HCT116 (cell line): Measurements from ENCODE around the gene ATP2C1. TPM values are rescaled to one million over a fixed set of nuclear protein-coding genes. Genes with fewer than 3 reads are reported as not detected.

Source experiments
- ATAC-seq: fragments of 200-7000 bp; cut with Tn5 transposase; 2 replicates; pipeline ENCODE4 v1.9.1; 2020; ENCODE audit warnings: mild to moderate bottlenecking, moderate library complexity
- BruUV-seq: library from RNA; stranded (reverse); fragments of 400-500 nt; replicated peaks from 2 replicates; lab custom pipeline; 2021; lab: Mats Ljungman, UMichigan
- CTCF ChIA-PET: fragments of 300-600 bp; sonication (Branson Sonifier 250); formaldehyde crosslinking; loops from one replicate; lab custom pipeline; 2021; ENCODE audit warnings: antibody characterized with exemption; lab: Charles Lee
- POLR2A ChIA-PET: fragments of 300-600, 350-600 bp; sonication (Branson Sonifier 250); formaldehyde crosslinking; loops from one replicate; lab custom pipeline; 2021; ENCODE audit warnings: antibody characterized with exemption; lab: Charles Lee
- RAD21 ChIA-PET, 2 experiments: fragments of 300-600 bp; sonication (Branson Sonifier 250); formaldehyde crosslinking; loops; one replicate each; lab custom pipeline; 2023; ENCODE audit warnings: low total read pairs in 2 of 2; ENCODE audit not compliant: uncharacterized antibody in 2 of 2, unreplicated experiment in 2 of 2, low non-redundant PET in 1 of 2; lab: Charles Lee
- DNase-seq: peaks from one replicate; pipeline ENCODE4 v3.0.0-alpha.2; 2010; ENCODE audit warnings: low read depth, low spot score
- H2AFZ ChIP-seq: fragments of 200-600 bp; shearing (Covaris generic), sonication (generic); 2 replicates; pipeline ENCODE4 v1.6.1; 2017; ENCODE audit warnings: low read depth, mixed run types, mixed read lengths, antibody characterized with exemption, low read length; ENCODE audit not compliant: poor library complexity, severe bottlenecking
- H3K27ac ChIP-seq: 2 replicates; pipeline ENCODE4 v1.5.1; 2012; ENCODE audit warnings: low read depth, low read length
- H3K27me3 ChIP-seq: fragments of 200-600 bp; sonication (generic); 2 replicates; pipeline ENCODE4 v1.6.1; 2016; ENCODE audit warnings: mixed run types, low read length, mixed read lengths; ENCODE audit not compliant: insufficient read depth
- H3K36me3 ChIP-seq, 2 experiments: fragments of 200-500 bp in 1 of 2; fragments of 200-600 bp in 1 of 2; sonication (Bioruptor generic) in 1 of 2; sonication (generic) in 1 of 2; 2 replicates each; pipeline versions ENCODE4 v1.5.1 to v1.6.1; 2014 to 2016; ENCODE audit warnings: low read length in 2 of 2, inconsistent platforms in 1 of 2, mixed read lengths in 1 of 2, mixed run types in 1 of 2; ENCODE audit not compliant: insufficient read depth in 2 of 2, control insufficient read depth in 1 of 2
- H3K4me1 ChIP-seq, 2 experiments: fragments of 200-600 bp in 1 of 2; sonication (generic) in 1 of 2; 2 replicates each; pipeline versions ENCODE4 v1.5.1 to v1.6.1; 2012 to 2017; ENCODE audit warnings: low read length in 2 of 2, inconsistent platforms in 1 of 2, mild to moderate bottlenecking in 1 of 2, mixed read lengths in 1 of 2, mixed run types in 1 of 2, moderate library complexity in 1 of 2; ENCODE audit not compliant: insufficient read depth in 2 of 2, control insufficient read depth in 1 of 2
- H3K4me2 ChIP-seq: fragments of 200-600 bp; sonication (generic); 2 replicates; pipeline ENCODE4 v1.6.1; 2017; ENCODE audit warnings: mixed run types, low read length, mixed read lengths
- H3K4me3 ChIP-seq, 2 experiments: fragments of 200-600 bp in 1 of 2; sonication (generic) in 1 of 2; replicated peaks in 1 of 2; 2 replicates each; pipeline ENCODE4 v1.5.1; 2011 to 2016; ENCODE audit warnings: low read length in 2 of 2, control low read depth in 1 of 2, low read depth in 1 of 2, mild to moderate bottlenecking in 1 of 2, mixed read lengths in 1 of 2, mixed run types in 1 of 2
- H3K79me2 ChIP-seq: fragments of 200-600 bp; sonication (generic); 2 replicates; pipeline ENCODE4 v1.6.1; 2017; ENCODE audit warnings: mild to moderate bottlenecking, mixed run types, low read length, moderate library complexity, mixed read lengths; ENCODE audit not compliant: insufficient read depth
- H3K9ac ChIP-seq: fragments of 200-600 bp; sonication (generic); 2 replicates; pipeline ENCODE4 v1.6.1; 2016; ENCODE audit warnings: low read length, mixed read lengths
- H3K9me2 ChIP-seq: fragments of 200-600 bp; sonication (generic), shearing (Covaris generic); 2 replicates; pipeline ENCODE4 v1.6.1; 2017; ENCODE audit warnings: mixed run types, mild to moderate bottlenecking, moderate library complexity; ENCODE audit not compliant: insufficient read depth
- H3K9me3 ChIP-seq, 2 experiments: fragments of 200-500 bp in 1 of 2; fragments of 200-600 bp in 1 of 2; sonication (Bioruptor generic) in 1 of 2; sonication (generic) in 1 of 2; 2 replicates each; pipeline ENCODE4 v1.6.1; 2014 to 2017; ENCODE audit warnings: low read length in 2 of 2, mixed read lengths in 2 of 2, inconsistent platforms in 1 of 2, low read depth in 1 of 2, mild to moderate bottlenecking in 1 of 2, mixed run types in 1 of 2, moderate library complexity in 1 of 2; ENCODE audit not compliant: control insufficient read depth in 1 of 2, insufficient read depth in 1 of 2
- H4K20me1 ChIP-seq: fragments of 200-600 bp; sonication (generic), shearing (Covaris generic); 2 replicates; pipeline ENCODE4 v1.6.1; 2017; ENCODE audit warnings: mixed run types, mild to moderate bottlenecking, moderate library complexity; ENCODE audit not compliant: insufficient read depth
- CBX3 ChIP-seq: IDR thresholded peaks from 2 replicates; pipeline ENCODE4 v1.6.1; 2012; ENCODE audit warnings: low read depth
- ELF1 ChIP-seq: IDR thresholded peaks from 2 replicates; pipeline ENCODE4 v1.6.1; 2012; ENCODE audit warnings: low read depth, borderline replicate concordance
- EZH2 ChIP-seq: fragments of 200-600 bp; sonication (generic); IDR thresholded peaks from 2 replicates; pipeline ENCODE4 v1.6.1; 2017; ENCODE audit warnings: antibody characterized with exemption, mixed run types
- FOSL1 ChIP-seq: IDR thresholded peaks from 2 replicates; pipeline ENCODE4 v1.6.1; 2012; ENCODE audit warnings: low read depth
- JUND ChIP-seq: IDR thresholded peaks from 2 replicates; pipeline ENCODE4 v1.6.1; 2012
- POLR2A ChIP-seq: IDR thresholded peaks from 2 replicates; pipeline ENCODE4 v1.7.0; 2011; ENCODE audit warnings: borderline replicate concordance; ENCODE audit not compliant: insufficient read depth, insufficient read length; ENCODE audit errors: extremely low read depth
- POLR2AphosphoS5 ChIP-seq: IDR thresholded peaks from 2 replicates; pipeline ENCODE4 v1.6.1; 2011; ENCODE audit warnings: mild to moderate bottlenecking, low read depth, low read length, moderate library complexity
- RAD21 ChIP-seq: IDR thresholded peaks from 2 replicates; pipeline ENCODE4 v1.6.1; 2012; ENCODE audit warnings: low read depth, mild to moderate bottlenecking
- YY1 ChIP-seq: IDR thresholded peaks from 2 replicates; pipeline ENCODE4 v1.6.1; 2011; ENCODE audit warnings: low read length, low read depth, moderate library complexity, mild to moderate bottlenecking; ENCODE audit not compliant: insufficient replicate concordance; ENCODE audit errors: extremely low read depth
- ZFX ChIP-seq: fragments of 450-650 bp; IDR thresholded peaks from 2 replicates; pipeline ENCODE4 v1.6.1; 2017
- ZNF274 ChIP-seq: fragments of 200-500 bp; sonication (Bioruptor generic); IDR thresholded peaks from 2 replicates; pipeline ENCODE4 v1.6.1; 2014; ENCODE audit warnings: mild to moderate bottlenecking, low read depth, low read length, inconsistent platforms
- intact Hi-C: fragments of 100-400 bp; cut with micrococcal nuclease; formaldehyde crosslinking; loops from 2 replicates; pipeline ENCODE4 v1.10.0; 2022
- total RNA-seq: library from RNA; stranded (reverse); gene quantifications from one replicate; pipeline ENCODE4 v1.2.1, GENCODE V29; 2021; ENCODE audit not compliant: unreplicated experiment
- TF ChIP-seq, protein P1 (sequence below): IDR thresholded peaks from 2 replicates; pipeline ENCODE4 v1.6.1; 2012
- TF ChIP-seq, protein P2 (sequence below): IDR thresholded peaks from 2 replicates; pipeline ENCODE4 v1.6.1; 2012; ENCODE audit warnings: low read depth
- TF ChIP-seq, protein P3 (sequence below): IDR thresholded peaks from 2 replicates; pipeline ENCODE4 v1.6.1; 2012

The ATP2C1 gene
- total RNA-seq, 1 experiment from 2014 or later, result 69.1 TPM

DNA sequence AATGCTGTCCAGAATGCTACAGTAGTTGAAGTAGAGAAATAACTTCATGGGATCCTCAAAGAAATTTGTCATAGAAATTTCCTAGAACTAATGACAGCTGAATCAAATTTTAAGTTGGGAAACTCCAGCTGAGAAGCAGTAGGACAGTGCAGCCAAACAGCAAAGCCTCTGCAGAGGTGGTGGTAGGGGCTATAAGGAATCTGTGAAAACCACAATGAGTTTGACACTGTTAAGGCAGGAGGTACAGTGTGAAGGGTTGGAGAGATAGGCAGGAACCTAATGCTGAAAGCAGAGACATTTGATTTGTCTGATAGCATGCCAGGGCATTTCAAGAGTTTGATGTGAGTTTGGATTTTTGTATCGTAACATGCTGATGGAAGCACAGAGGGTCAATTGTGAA lies 110.7 kb downstream of the ATP2C1 start:
- BruUV-seq, result no TSS peak
- Histone ChIP-seq H3K27me3 (no peaks in the 10 kb centered on the region), H3K9me3 (no peaks in the 10 kb centered on the region), H3K27ac (no peak overlapping the region), H3K9me2 (no peaks in the 10 kb centered on the region), H3K79me2 (no peaks in the 10 kb centered on the region), H4K20me1 (no peaks in the 10 kb centered on the region), H3K9ac (no peak overlapping the region), H3K36me3 (peaks cover under 1 to 10% of the 10 kb centered on the region in 2 experiments; a peak in 2 of 4 replicates), H2AFZ (no peak overlapping the region), H3K4me3 (no peak overlapping the region)
- intact Hi-C loops, result no loop called here
- CTCF ChIA-PET, result no interaction called here
- no peak for ATAC-seq
- TF ChIP-seq POLR2A, result no peak
- TF ChIP-seq JUND, result no peak
- TF ChIP-seq POLR2AphosphoS5, result no peak
- TF ChIP-seq RAD21, result no peak
- TF ChIP-seq, protein P1, sequence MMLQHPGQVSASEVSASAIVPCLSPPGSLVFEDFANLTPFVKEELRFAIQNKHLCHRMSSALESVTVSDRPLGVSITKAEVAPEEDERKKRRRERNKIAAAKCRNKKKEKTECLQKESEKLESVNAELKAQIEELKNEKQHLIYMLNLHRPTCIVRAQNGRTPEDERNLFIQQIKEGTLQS, result no peak
- TF ChIP-seq, protein P2, sequence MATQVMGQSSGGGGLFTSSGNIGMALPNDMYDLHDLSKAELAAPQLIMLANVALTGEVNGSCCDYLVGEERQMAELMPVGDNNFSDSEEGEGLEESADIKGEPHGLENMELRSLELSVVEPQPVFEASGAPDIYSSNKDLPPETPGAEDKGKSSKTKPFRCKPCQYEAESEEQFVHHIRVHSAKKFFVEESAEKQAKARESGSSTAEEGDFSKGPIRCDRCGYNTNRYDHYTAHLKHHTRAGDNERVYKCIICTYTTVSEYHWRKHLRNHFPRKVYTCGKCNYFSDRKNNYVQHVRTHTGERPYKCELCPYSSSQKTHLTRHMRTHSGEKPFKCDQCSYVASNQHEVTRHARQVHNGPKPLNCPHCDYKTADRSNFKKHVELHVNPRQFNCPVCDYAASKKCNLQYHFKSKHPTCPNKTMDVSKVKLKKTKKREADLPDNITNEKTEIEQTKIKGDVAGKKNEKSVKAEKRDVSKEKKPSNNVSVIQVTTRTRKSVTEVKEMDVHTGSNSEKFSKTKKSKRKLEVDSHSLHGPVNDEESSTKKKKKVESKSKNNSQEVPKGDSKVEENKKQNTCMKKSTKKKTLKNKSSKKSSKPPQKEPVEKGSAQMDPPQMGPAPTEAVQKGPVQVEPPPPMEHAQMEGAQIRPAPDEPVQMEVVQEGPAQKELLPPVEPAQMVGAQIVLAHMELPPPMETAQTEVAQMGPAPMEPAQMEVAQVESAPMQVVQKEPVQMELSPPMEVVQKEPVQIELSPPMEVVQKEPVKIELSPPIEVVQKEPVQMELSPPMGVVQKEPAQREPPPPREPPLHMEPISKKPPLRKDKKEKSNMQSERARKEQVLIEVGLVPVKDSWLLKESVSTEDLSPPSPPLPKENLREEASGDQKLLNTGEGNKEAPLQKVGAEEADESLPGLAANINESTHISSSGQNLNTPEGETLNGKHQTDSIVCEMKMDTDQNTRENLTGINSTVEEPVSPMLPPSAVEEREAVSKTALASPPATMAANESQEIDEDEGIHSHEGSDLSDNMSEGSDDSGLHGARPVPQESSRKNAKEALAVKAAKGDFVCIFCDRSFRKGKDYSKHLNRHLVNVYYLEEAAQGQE, result no peak
- TF ChIP-seq, all 23 proteins: peak for 0
- no peak overlapping the region for H3K4me2 ChIP-seq
- no peaks in the 10 kb centered on the region for H3K4me1 ChIP-seq
- POLR2A ChIA-PET, result no interaction called here
- DNase-seq, result no peak
- RAD21 ChIA-PET, result no interaction called here

DNA sequence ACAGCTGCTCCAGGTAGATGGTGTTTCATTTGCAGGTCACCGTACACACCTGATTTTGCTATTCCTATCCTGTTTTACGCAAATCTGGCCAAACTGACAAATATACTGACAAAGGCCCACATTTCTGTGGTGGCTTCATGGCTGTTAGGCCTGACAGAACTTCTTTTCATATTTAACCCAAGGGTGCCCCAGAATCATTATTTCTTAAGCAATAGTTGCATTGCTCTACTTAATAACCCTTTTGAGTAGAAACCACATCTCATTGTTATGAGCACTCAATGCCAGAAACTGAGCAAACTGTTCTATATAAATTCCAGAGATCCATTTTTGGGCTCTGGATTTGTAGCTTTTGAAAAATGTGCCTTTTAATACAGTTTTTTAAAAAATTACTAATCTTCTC lies 113.4 kb downstream of the ATP2C1 start:
- Histone ChIP-seq H2AFZ (no peak overlapping the region), H3K9me2 (no peaks in the 10 kb centered on the region), H3K4me2 (no peak overlapping the region), H3K4me3 (no peak overlapping the region), H3K36me3 (peaks cover 0 to 6% of the 10 kb centered on the region in 2 experiments; a peak in 2 of 4 replicates), H3K27me3 (no peaks in the 10 kb centered on the region), H3K9me3 (no peaks in the 10 kb centered on the region), H3K4me1 (no peaks in the 10 kb centered on the region), H3K79me2 (no peaks in the 10 kb centered on the region), H3K9ac (no peak overlapping the region), H4K20me1 (no peaks in the 10 kb centered on the region), H3K27ac (no peak overlapping the region)
- no peak for ATAC-seq
- ChIA-PET POLR2A (no interaction called here), RAD21 (no interaction called here), CTCF (no interaction called here)
- no TSS peak for BruUV-seq
- intact Hi-C loops, result no loop called here
- DNase-seq, result no peak
- TF ChIP-seq, protein P3, sequence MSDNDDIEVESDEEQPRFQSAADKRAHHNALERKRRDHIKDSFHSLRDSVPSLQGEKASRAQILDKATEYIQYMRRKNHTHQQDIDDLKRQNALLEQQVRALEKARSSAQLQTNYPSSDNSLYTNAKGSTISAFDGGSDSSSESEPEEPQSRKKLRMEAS, result no peak
- TF ChIP-seq ZNF274, result no peak
- TF ChIP-seq YY1, result no peak
- no peak for TF ChIP-seq ELF1
- TF ChIP-seq EZH2, result no peak
- no peak for TF ChIP-seq ZFX
- TF ChIP-seq, protein P2, result no peak
- no peak for TF ChIP-seq RAD21
- TF ChIP-seq FOSL1, result no peak
- no peak for TF ChIP-seq CBX3
